COLO668 (cell line): ENCODE measurements around the gene TMEM184B.

ENCODE experiments used
- DNase-seq: peaks from one replicate; lab custom pipeline; 2025; ENCODE audit not compliant: unreplicated experiment; lab: John Stamatoyannopoulos, UW

The TMEM184B gene

GRCh38 chr22:38272373-38273134 lies at the start of gene TMEM184B:
TMEM184B (minus strand) TSS chr22:38273010; CDS start chr22:38247961, 25,049 bp downstream.
- DNase-seq = peak; percentile 86

- DNase-seq = no peak
Measured at GRCh38 chr22:38320605-38321402, 48.0 kb upstream of the TMEM184B start.

GRCh38 chr22:38318792-38319773 lies 46.3 kb upstream of the TMEM184B start:
- no peak for DNase-seq

- peak; percentile 86 for DNase-seq
Measured at GRCh38 chr22:38317995-38318715, 45.3 kb upstream of the TMEM184B start.

GRCh38 chr22:38317122-38317994 lies 44.5 kb upstream of the TMEM184B start, which contains the start of gene CSNK1E:
CSNK1E (minus strand) TSS chr22:38317433; CDS start chr22:38314157, 3,276 bp downstream.
- peak; percentile 91 for DNase-seq

- peak; percentile 74 for DNase-seq
Measured at GRCh38 chr22:38316364-38317121, 43.7 kb upstream of the TMEM184B start.

- DNase-seq = peak; percentile 31
Measured at GRCh38 chr22:38315823-38316363, 43.1 kb upstream of the TMEM184B start.

- peak; percentile 59 for DNase-seq
Measured at GRCh38 chr22:38314933-38315822, 42.4 kb upstream of the TMEM184B start.

GRCh38 chr22:38314051-38314932 lies 41.5 kb upstream of the TMEM184B start:
- no peak for DNase-seq

GRCh38 chr22:38313384-38313955 lies 40.7 kb upstream of the TMEM184B start:
- DNase-seq = no peak

- DNase-seq = no peak
Measured at GRCh38 chr22:38312261-38312800, 39.5 kb upstream of the TMEM184B start.

- no peak for DNase-seq
Measured at GRCh38 chr22:38311323-38311620, 38.5 kb upstream of the TMEM184B start.

- DNase-seq = no peak
Measured at GRCh38 chr22:38310518-38311322, 37.9 kb upstream of the TMEM184B start.

- no peak for DNase-seq
Measured at GRCh38 chr22:38309614-38310517, 37.1 kb upstream of the TMEM184B start.
